Colonic mucosa (tissue), 4 donors: ENCODE data around the gene CDH10. TPM values are rescaled to one million over a fixed set of nuclear protein-coding genes. Genes with fewer than 3 reads are reported as not detected.

Source experiments
- DNase-seq: peaks from one replicate; pipeline ENCODE4 v3.0.0-alpha.2; 2020
- H3K27ac ChIP-seq: fragments of 200-600 bp; one replicate; pipeline ENCODE4 v1.8.0; 2021
- H3K27me3 ChIP-seq: fragments of 200-600 bp; one replicate; pipeline ENCODE4 v1.8.0; 2021
- H3K36me3 ChIP-seq: fragments of 200-600 bp; one replicate; pipeline ENCODE4 v1.8.0; 2021
- H3K4me1 ChIP-seq: fragments of 200-600 bp; one replicate; pipeline ENCODE4 v1.8.0; 2021; ENCODE audit warnings: mild to moderate bottlenecking
- H3K4me3 ChIP-seq: fragments of 200-600 bp; one replicate; pipeline ENCODE4 v1.8.0; 2021
- H3K9ac ChIP-seq, 2 donors: one replicate each; pipeline ENCODE4 v1.7.0; 2013; ENCODE audit warnings: control low read depth in 2 of 2, low read depth in 2 of 2, low read length in 2 of 2
- H3K9me3 ChIP-seq: fragments of 200-600 bp; one replicate; pipeline ENCODE4 v1.8.0; 2021
- intact Hi-C: fragments of 100-400 bp; cut with DNase I; formaldehyde crosslinking; loops from one replicate; pipeline ENCODE4 v1.14.1; 2022
- total RNA-seq, 2 donors: library from RNA; stranded (reverse); fragmentation: NEBNext Ultra II Directional in 1 of 2; extraction: Animal tissue kit (Norgen Biotek cat#: 25700) in 1 of 2; gene quantifications; one replicate each; pipeline ENCODE4 v1.2.1, GENCODE V29; 2021
- TF ChIP-seq, protein P1 (sequence below): fragments of 200-600 bp; IDR thresholded peaks from one replicate; pipeline ENCODE4 v1.8.0; 2022; ENCODE audit warnings: antibody characterized with exemption, mild to moderate bottlenecking
- donor health status: healthy.
- donor health status: DM: no; HTN: no; CAD: no.
- donor health status: DM: no; HTN: no; CAD: no.

The CDH10 gene
- total RNA-seq, 2 donors from 2014 or later, result 0.07 to 0.13 TPM

- Histone ChIP-seq H3K27ac (no peak overlapping the region), H3K9ac (no peak overlapping the region), H3K36me3 (no peaks in the 10 kb centered on the region), H3K4me3 (no peak overlapping the region), H3K27me3 (no peaks in the 10 kb centered on the region), H3K4me1 (no peaks in the 10 kb centered on the region), H3K9me3 (no peaks in the 10 kb centered on the region)
- TF ChIP-seq, protein P1, sequence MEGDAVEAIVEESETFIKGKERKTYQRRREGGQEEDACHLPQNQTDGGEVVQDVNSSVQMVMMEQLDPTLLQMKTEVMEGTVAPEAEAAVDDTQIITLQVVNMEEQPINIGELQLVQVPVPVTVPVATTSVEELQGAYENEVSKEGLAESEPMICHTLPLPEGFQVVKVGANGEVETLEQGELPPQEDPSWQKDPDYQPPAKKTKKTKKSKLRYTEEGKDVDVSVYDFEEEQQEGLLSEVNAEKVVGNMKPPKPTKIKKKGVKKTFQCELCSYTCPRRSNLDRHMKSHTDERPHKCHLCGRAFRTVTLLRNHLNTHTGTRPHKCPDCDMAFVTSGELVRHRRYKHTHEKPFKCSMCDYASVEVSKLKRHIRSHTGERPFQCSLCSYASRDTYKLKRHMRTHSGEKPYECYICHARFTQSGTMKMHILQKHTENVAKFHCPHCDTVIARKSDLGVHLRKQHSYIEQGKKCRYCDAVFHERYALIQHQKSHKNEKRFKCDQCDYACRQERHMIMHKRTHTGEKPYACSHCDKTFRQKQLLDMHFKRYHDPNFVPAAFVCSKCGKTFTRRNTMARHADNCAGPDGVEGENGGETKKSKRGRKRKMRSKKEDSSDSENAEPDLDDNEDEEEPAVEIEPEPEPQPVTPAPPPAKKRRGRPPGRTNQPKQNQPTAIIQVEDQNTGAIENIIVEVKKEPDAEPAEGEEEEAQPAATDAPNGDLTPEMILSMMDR, result no peak
- intact Hi-C loops, result no loop called here
- DNase-seq, result no peak
These were observed 152.5 kb downstream of the CDH10 start for GRCh38 chr5:24492229-24492628.

DNA sequence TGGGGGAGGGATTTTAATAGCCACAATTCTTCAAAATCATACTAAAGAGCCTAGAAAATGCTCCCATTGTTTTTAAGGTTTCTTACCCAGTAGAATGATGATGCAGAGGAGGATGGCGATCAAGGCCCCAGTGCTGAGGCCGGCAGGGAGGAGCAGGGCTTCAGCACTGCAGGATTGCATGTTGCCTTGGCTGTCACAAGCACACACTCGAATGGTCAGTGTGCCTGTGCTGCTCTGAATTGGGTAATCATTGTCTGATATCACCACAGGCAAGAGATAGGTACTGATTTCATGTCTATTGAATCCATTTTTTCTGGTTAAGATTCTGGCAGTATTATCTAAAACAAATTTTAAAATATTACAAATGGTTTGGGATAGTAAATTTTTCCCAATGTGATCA lies 153.3 kb downstream of the CDH10 start:
- H3K36me3 ChIP-seq, result no peaks in the 10 kb centered on the region
- no peak overlapping the region for H3K9ac ChIP-seq
- intact Hi-C loops, result no loop called here
- no peak overlapping the region for H3K4me3 ChIP-seq
- TF ChIP-seq, protein P1, result no peak
- H3K4me1 ChIP-seq, result no peaks in the 10 kb centered on the region
- no peaks in the 10 kb centered on the region for H3K27me3 ChIP-seq
- no peak for DNase-seq
- H3K27ac ChIP-seq, result no peak overlapping the region
- H3K9me3 ChIP-seq, result no peaks in the 10 kb centered on the region

- Histone ChIP-seq H3K27ac (no peak overlapping the region), H3K4me3 (no peak overlapping the region), H3K27me3 (no peaks in the 10 kb centered on the region), H3K36me3 (no peaks in the 10 kb centered on the region), H3K9ac (no peak overlapping the region), H3K9me3 (no peaks in the 10 kb centered on the region), H3K4me1 (no peaks in the 10 kb centered on the region)
- TF ChIP-seq, protein P1, result no peak
- DNase-seq, result no peak
- intact Hi-C loops, result no loop called here
These were observed 157.2 kb downstream of the CDH10 start for GRCh38 chr5:24487368-24488229.

DNA sequence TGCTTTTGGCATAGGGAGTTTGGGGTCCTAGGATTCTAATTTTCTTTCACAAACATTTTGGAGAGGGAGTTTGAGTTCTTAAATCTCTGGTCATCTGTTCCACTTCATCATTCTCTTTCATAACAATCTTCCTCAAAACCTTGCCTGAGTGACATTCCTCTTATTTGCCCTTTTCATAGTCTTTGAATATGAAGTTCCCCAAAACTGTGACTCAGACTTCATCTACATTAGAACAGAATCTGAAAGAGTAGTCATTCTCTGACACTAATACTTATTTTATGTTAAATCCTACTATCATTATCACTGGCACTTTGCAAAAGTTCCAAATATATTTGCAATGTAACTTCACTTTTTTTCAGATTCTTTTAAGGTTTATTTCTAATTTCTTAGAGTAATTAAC lies 163.8 kb downstream of the CDH10 start:
- no peak overlapping the region for H3K4me3 ChIP-seq
- no peaks in the 10 kb centered on the region for H3K4me1 ChIP-seq
- TF ChIP-seq, protein P1, result no peak
- DNase-seq, result no peak
- no peaks in the 10 kb centered on the region for H3K9me3 ChIP-seq
- H3K27ac ChIP-seq, result no peak overlapping the region
- intact Hi-C loops, result no loop called here
- H3K36me3 ChIP-seq, result no peaks in the 10 kb centered on the region
- no peak overlapping the region for H3K9ac ChIP-seq
- no peaks in the 10 kb centered on the region for H3K27me3 ChIP-seq

GRCh38 chr5:24477958-24478357 lies 166.8 kb downstream of the CDH10 start:
- intact Hi-C loops, result no loop called here
- DNase-seq, result no peak
- Histone ChIP-seq H3K4me3 (no peak overlapping the region), H3K9ac (no peak overlapping the region), H3K27me3 (no peaks in the 10 kb centered on the region), H3K36me3 (no peaks in the 10 kb centered on the region), H3K9me3 (no peaks in the 10 kb centered on the region), H3K4me1 (no peaks in the 10 kb centered on the region), H3K27ac (no peak overlapping the region)
- TF ChIP-seq, protein P1, result no peak
